Smooth muscle cell (in vitro differentiated cells): ENCODE measurements around the gene ALDH16A1. TPM values are rescaled to one million over a fixed set of nuclear protein-coding genes. Genes with fewer than 3 reads are reported as not detected.
A peak's percentile ranks its signal among the peaks of the same experiment; 100 is the strongest.
"Not testable (repeated sequence)": the region's sequence is repeated elsewhere in the genome, so short reads cannot be mapped to it uniquely, and the experiment has no call there.

Experiments used
- DNase-seq: peaks from one replicate; lab custom pipeline; 2025; ENCODE audit not compliant: unreplicated experiment; lab: John Stamatoyannopoulos, UW
- H2AFZ ChIP-seq: fragments of 200-600 bp; sonication (generic); 2 replicates; pipeline ENCODE4 v1.6.0; 2016; ENCODE audit warnings: antibody characterized with exemption, low read depth, mild to moderate bottlenecking
- H3F3A ChIP-seq: fragments of 200-600 bp; sonication (generic); 2 replicates; pipeline ENCODE4 v1.6.0; 2017; ENCODE audit warnings: antibody characterized with exemption, low read depth
- H3K27ac ChIP-seq: fragments of 200-600 bp; sonication (generic); 2 replicates; pipeline ENCODE4 v1.5.1; 2016; ENCODE audit warnings: low read depth, mild to moderate bottlenecking
- H3K27me3 ChIP-seq: fragments of 200-600 bp; sonication (generic); 2 replicates; pipeline ENCODE4 v1.6.1; 2016; ENCODE audit warnings: low read depth, mild to moderate bottlenecking
- H3K36me3 ChIP-seq: fragments of 200-600 bp; sonication (generic); 2 replicates; pipeline ENCODE4 v1.5.1; 2016; ENCODE audit warnings: low read depth
- H3K4me1 ChIP-seq: fragments of 200-600 bp; sonication (generic); 2 replicates; pipeline ENCODE4 v1.5.1; 2016; ENCODE audit warnings: low read depth
- H3K4me2 ChIP-seq: fragments of 200-600 bp; sonication (generic); 2 replicates; pipeline ENCODE4 v1.6.0; 2016; ENCODE audit warnings: mild to moderate bottlenecking
- H3K4me3 ChIP-seq: fragments of 200-600 bp; sonication (generic); 2 replicates; pipeline ENCODE4 v1.5.1; 2016; ENCODE audit warnings: mild to moderate bottlenecking
- H3K79me2 ChIP-seq: fragments of 200-600 bp; sonication (generic); 2 replicates; pipeline ENCODE4 v1.6.0; 2016; ENCODE audit warnings: low read depth, mild to moderate bottlenecking
- H3K9ac ChIP-seq: fragments of 200-600 bp; sonication (generic); 2 replicates; pipeline ENCODE4 v1.6.0; 2016; ENCODE audit warnings: low read depth
- H3K9me3 ChIP-seq: fragments of 200-600 bp; sonication (generic); replicated peaks from 2 replicates; pipeline ENCODE4 v1.5.1; 2016; ENCODE audit warnings: low read depth
- H4K20me1 ChIP-seq: fragments of 200-600 bp; sonication (generic); 2 replicates; pipeline ENCODE4 v1.6.0; 2016; ENCODE audit warnings: low read depth
- CTCF ChIP-seq: fragments of 200-600 bp; sonication (generic); IDR thresholded peaks from 2 replicates; pipeline ENCODE4 v1.5.1; 2017; ENCODE audit warnings: borderline replicate concordance, mild to moderate bottlenecking, antibody characterized with exemption; ENCODE audit not compliant: insufficient read depth, poor library complexity, severe bottlenecking
- WGBS: methylation state at CpG from one replicate; pipeline ENCODE4 v1.1.7; 2016; ENCODE audit warnings: low lambda C conversion rate; 5-methylcytosine and 5-hydroxymethylcytosine counted together
- polyA plus RNA-seq: library from polyadenylated mRNA; unstranded; fragments of >200 nt; fragmentation: Nextera tagmentation; extraction: Ambion mirVana; gene quantifications from 2 replicates; pipeline ENCODE4 v1.2.1, GENCODE V29; 2016
- total RNA-seq: library from RNA; depleted of rRNA; stranded (reverse); fragments of >200 nt; gene quantifications from 2 replicates; pipeline ENCODE4 v1.2.3, GENCODE V29; 2014

Gene ALDH16A1
- total and polyA plus RNA-seq, 2 experiments from 2014 or later = 10.5 to 24.6 TPM

- H3F3A ChIP-seq = peaks cover 8% of the 10 kb centered on the region
- peak overlapping the region; percentile 96 for H3K4me2 ChIP-seq
- no peaks in the 10 kb centered on the region for H3K79me2 ChIP-seq
- H3K36me3 ChIP-seq = no peaks in the 10 kb centered on the region
- peaks cover 51% of the 10 kb centered on the region for H3K27me3 ChIP-seq
- H2AFZ ChIP-seq = no peak overlapping the region
- no peak overlapping the region for H3K27ac ChIP-seq
- H4K20me1 ChIP-seq = no peaks in the 10 kb centered on the region
- no peak overlapping the region for H3K9ac ChIP-seq
- H3K4me3 ChIP-seq = peak overlapping the region; percentile 76
- no peaks in the 10 kb centered on the region for H3K9me3 ChIP-seq
- 11% methylated on average over 7 of the region's 11 CpGs for WGBS
- no peak for TF ChIP-seq CTCF
- no peak for DNase-seq
- peaks cover 6% of the 10 kb centered on the region for H3K4me1 ChIP-seq
Measured at GRCh38 chr19:49442354-49442753, 10.7 kb upstream of the ALDH16A1 start.

- Histone ChIP-seq H3K4me3 (peak overlapping the region; percentile 76), H3K4me1 (peaks cover 6% of the 10 kb centered on the region), H3K9ac (no peak overlapping the region), H3F3A (peaks cover 8% of the 10 kb centered on the region), H3K27me3 (peaks cover 46% of the 10 kb centered on the region), H3K79me2 (no peaks in the 10 kb centered on the region), H2AFZ (peak overlapping the region; percentile 96), H3K4me2 (peak overlapping the region; percentile 96), H4K20me1 (no peaks in the 10 kb centered on the region), H3K36me3 (no peaks in the 10 kb centered on the region), H3K9me3 (no peaks in the 10 kb centered on the region), H3K27ac (peak overlapping the region; percentile 45)
- TF ChIP-seq CTCF = no peak
- under 1% methylated on average over 26 of the region's 43 CpGs for WGBS
- DNase-seq = peak; percentile 90
Measured at GRCh38 chr19:49442771-49443365, 10.2 kb upstream of the ALDH16A1 start.

- Histone ChIP-seq H3K4me2 (peak overlapping the region; percentile 96), H3K4me1 (peaks cover 6% of the 10 kb centered on the region), H3K27me3 (peaks cover 40% of the 10 kb centered on the region), H3F3A (peaks cover 8% of the 10 kb centered on the region), H3K4me3 (peak overlapping the region; percentile 76), H3K9ac (no peak overlapping the region), H4K20me1 (no peaks in the 10 kb centered on the region), H2AFZ (peak overlapping the region; percentile 96), H3K9me3 (no peaks in the 10 kb centered on the region), H3K27ac (peak overlapping the region; percentile 45), H3K79me2 (no peaks in the 10 kb centered on the region), H3K36me3 (no peaks in the 10 kb centered on the region)
- WGBS = 1% methylated on average over 46 of the region's 47 CpGs
- peak; percentile 53 for TF ChIP-seq CTCF
- DNase-seq = peak; percentile 95
Measured at GRCh38 chr19:49443366-49444099, 9.5 kb upstream of the ALDH16A1 start.

GRCh38 chr19:49444100-49444700, 8.8 kb upstream of the ALDH16A1 start:
- H2AFZ ChIP-seq, H3F3A ChIP-seq, H4K20me1 ChIP-seq, DNase-seq, H3K9ac ChIP-seq, H3K27ac ChIP-seq, H3K36me3 ChIP-seq, H3K79me2 ChIP-seq, H3K9me3 ChIP-seq, H3K4me1 ChIP-seq: not testable (repeated sequence)
- H3K4me3 ChIP-seq = peak overlapping the region; percentile 76
- H3K27me3 ChIP-seq = peaks cover 33% of the 10 kb centered on the region
- peak overlapping the region; percentile 96 for H3K4me2 ChIP-seq
- 85% methylated on average over 5 of the region's 5 CpGs for WGBS
